Pancreas (tissue), 10 donors: ENCODE measurements around the gene SLC1A1. TPM values are rescaled to one million over a fixed set of nuclear protein-coding genes. Genes with fewer than 3 reads are reported as not detected.

Experiments
- ATAC-seq, 4 donors: fragments of 200-7000 bp; cut with Tn5 transposase; one replicate each; pipeline versions ENCODE4 v1.8.0 to v1.9.1; 2020; ENCODE audit warnings: mild to moderate bottlenecking in 4 of 4, moderate library complexity in 4 of 4
- DNase-seq, 6 donors: peaks; one replicate each; pipeline ENCODE4 v3.0.0-alpha.2; 2020
- FAIRE-seq: peaks from 2 replicates; lab custom pipeline; 2012; peaks lifted over from hg19 to GRCh38; lab: Jason Lieb, UNC
- H3K27ac ChIP-seq, 4 donors: fragments of 200-600 bp; sonication (generic); 1 replicate in 3 of 4; 2 replicates in 1 of 4; pipeline versions ENCODE4 v1.5.0 to v1.8.0; 2020
- H3K27me3 ChIP-seq, 4 donors: fragments of 200-600 bp; one replicate each; pipeline ENCODE4 v1.8.0; 2021
- H3K36me3 ChIP-seq, 3 donors: fragments of 200-600 bp; sonication (generic) in 1 of 3; one replicate each; pipeline versions ENCODE4 v1.5.0 to v1.8.0; 2020 to 2021
- H3K4me1 ChIP-seq, 3 donors: fragments of 200-600 bp; one replicate each; pipeline ENCODE4 v1.8.0; 2021
- H3K4me3 ChIP-seq, 4 donors: fragments of 200-600 bp; sonication (generic) in 2 of 4; one replicate each; pipeline versions ENCODE4 v1.5.0 to v1.8.0; 2020 to 2021
- H3K9me3 ChIP-seq, 4 donors: fragments of 200-600 bp; one replicate each; pipeline ENCODE4 v1.8.0; 2021
- CTCF ChIP-seq, 4 donors: fragments of 200-600 bp; sonication (generic) in 3 of 4; IDR thresholded peaks; one replicate each; pipeline versions ENCODE4 v1.5.0 to v1.8.0; 2021; ENCODE audit warnings: antibody characterized with exemption in 4 of 4
- WGBS, 2 donors: extraction: QIAGEN DNeasy Blood & Tissue Kit; methylation state at CpG; one replicate each; pipeline ENCODE4 v1.1.7; 2013; 5-methylcytosine and 5-hydroxymethylcytosine counted together
- intact Hi-C, 3 donors: fragments of 100-400 bp; cut with DNase I; formaldehyde crosslinking; loops; one replicate each; pipeline versions ENCODE4 v1.11.1 to v1.14.2; 2022
- polyA plus RNA-seq, 2 donors: library from polyadenylated mRNA; stranded (reverse); fragments of 200-250 nt; gene quantifications; one replicate each; pipeline ENCODE4 v1.2.3, GENCODE V29; 2013
- total RNA-seq, 6 donors: library from RNA; stranded (reverse); fragmentation: NEBNext Ultra II Directional in 4 of 6; extraction: Animal tissue kit (Norgen Biotek cat#: 25700) in 4 of 6; gene quantifications; one replicate each; pipeline versions ENCODE4 v1.2.1 to v1.2.4, GENCODE V29; 2021 to 2023
- donor health status: healthy with polysubstance abuse.
- donor health status: DM: no; HTN: no; CAD: no; lungs with moderate emphysema.
- donor health status: DM: no; HTN: no; CAD: no.
- donor health status: control.
- donor health status: control.
- donor health status: Bipolar disorder and iron deficiency.
- donor health status: DM: yes; HTN: yes; CAD: no.
- donor health status: DM: no; HTN: no; CAD: no.
- donor health status: DM: no; HTN: no; CAD: no.
- donor health status: DM: yes; HTN: yes; CAD: no.

Gene SLC1A1
- total and polyA plus RNA-seq, 8 donors: 1.3 to 4.9 (median 2.5) TPM

GRCh38 chr9:4615778-4616177 is 125.5 kb downstream of the SLC1A1 start:
- no peak overlapping the region for H3K4me3 ChIP-seq
- no peaks in the 10 kb centered on the region for H3K9me3 ChIP-seq
- TF ChIP-seq CTCF (IDR thresholded peaks at IDR 0.05): no peak
- no peak for DNase-seq
- no peak for ATAC-seq
- H3K27me3 ChIP-seq: no peaks in the 10 kb centered on the region
- H3K36me3 ChIP-seq: peaks cover 0 to 3% (median 0%) of the 10 kb centered on the region in 3 donors
- no peaks in the 10 kb centered on the region for H3K4me1 ChIP-seq
- H3K27ac ChIP-seq: no peak overlapping the region
- intact Hi-C loops: no loop called here
- 83 to 87% methylated on average over 5 of the region's 5 CpGs for WGBS, 2 donors
- FAIRE-seq: no peak

DNA sequence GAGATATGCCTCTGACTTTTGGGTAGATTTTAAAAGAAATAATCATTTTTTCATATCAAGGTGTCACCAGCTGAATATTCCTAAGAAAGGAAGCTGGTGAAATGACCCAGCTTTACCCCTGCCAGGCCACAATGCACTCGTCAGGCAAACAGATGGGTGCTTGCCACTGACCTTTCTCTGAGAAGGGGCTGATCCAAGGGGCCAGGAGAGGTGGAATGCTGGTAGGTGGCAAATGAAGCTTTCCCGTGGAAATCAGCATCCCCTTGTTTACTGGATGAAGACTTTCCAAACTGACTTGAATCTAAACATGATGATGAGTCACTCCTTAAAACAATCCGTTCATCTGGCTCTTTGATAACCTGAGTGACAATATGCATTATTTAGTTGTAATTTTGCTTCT is 127.5 kb downstream of the SLC1A1 start:
- no peak for FAIRE-seq
- no peaks in the 10 kb centered on the region for H3K9me3 ChIP-seq
- no peak overlapping the region for H3K27ac ChIP-seq
- no peak overlapping the region for H3K4me3 ChIP-seq
- 65 to 74% methylated on average over 3 of the region's 3 CpGs for WGBS, 2 donors
- peaks cover 0 to 5% (median 0%) of the 10 kb centered on the region in 3 donors for H3K36me3 ChIP-seq
- no peak for DNase-seq
- no peaks in the 10 kb centered on the region for H3K4me1 ChIP-seq
- intact Hi-C loops: no loop called here
- TF ChIP-seq CTCF (IDR thresholded peaks at IDR 0.05): no peak
- no peak for ATAC-seq
- no peaks in the 10 kb centered on the region for H3K27me3 ChIP-seq

- peaks cover 0 to 6% (median 0%) of the 10 kb centered on the region in 3 donors for H3K36me3 ChIP-seq
- ATAC-seq: no peak
- WGBS, 2 donors: 93 to 96% methylated on average over 2 of the region's 2 CpGs
- no peaks in the 10 kb centered on the region for H3K27me3 ChIP-seq
- H3K27ac ChIP-seq: no peak overlapping the region
- intact Hi-C loops: no loop called here
- no peak for FAIRE-seq
- no peak for TF ChIP-seq CTCF (IDR thresholded peaks at IDR 0.05)
- H3K4me1 ChIP-seq: no peaks in the 10 kb centered on the region
- DNase-seq: no peak
- H3K4me3 ChIP-seq: no peak overlapping the region
- no peaks in the 10 kb centered on the region for H3K9me3 ChIP-seq
Observed at GRCh38 chr9:4618700-4619099, 128.4 kb downstream of the SLC1A1 start.

- no peaks in the 10 kb centered on the region for H3K9me3 ChIP-seq
- H3K27ac ChIP-seq: no peak overlapping the region
- H3K4me3 ChIP-seq: no peak overlapping the region
- no peak for FAIRE-seq
- H3K36me3 ChIP-seq: peaks cover 0 to 6% (median 0%) of the 10 kb centered on the region in 3 donors
- H3K4me1 ChIP-seq: no peaks in the 10 kb centered on the region
- no peak for DNase-seq
- TF ChIP-seq CTCF (IDR thresholded peaks at IDR 0.05): no peak
- no peak for ATAC-seq
- WGBS, 2 donors: 85 to 90% methylated on average over 3 of the region's 3 CpGs
- no peaks in the 10 kb centered on the region for H3K27me3 ChIP-seq
- intact Hi-C loops: no loop called here
Observed at GRCh38 chr9:4620057-4620765, 129.9 kb downstream of the SLC1A1 start.

GRCh38 chr9:4620881-4621555 is 130.8 kb downstream of the SLC1A1 start:
- Histone ChIP-seq H3K27ac (no peak overlapping the region), H3K27me3 (no peaks in the 10 kb centered on the region), H3K9me3 (no peaks in the 10 kb centered on the region), H3K36me3 (peaks cover 0 to 6% (median 0%) of the 10 kb centered on the region in 3 donors), H3K4me3 (no peak overlapping the region), H3K4me1 (no peaks in the 10 kb centered on the region)
- no peak for TF ChIP-seq CTCF (IDR thresholded peaks at IDR 0.05)
- no peak for ATAC-seq
- WGBS, 2 donors: 61% methylated on average over 2 of the region's 2 CpGs
- FAIRE-seq: no peak
- DNase-seq: no peak
- intact Hi-C loops: no loop called here
